Uterus (tissue), 4 donors: ENCODE measurements around the gene CACNG6. TPM values are rescaled to one million over a fixed set of nuclear protein-coding genes. Genes with fewer than 3 reads are reported as not detected.

ENCODE experiments used
- DNase-seq, 2 donors: peaks; one replicate each; pipeline ENCODE4 v3.0.0-alpha.2; 2019 to 2020
- H3K27ac ChIP-seq, 2 donors: fragments of 200-600 bp; sonication (generic); 1 replicate in 1 of 2; 2 replicates in 1 of 2; pipeline ENCODE4 v1.5.1; 2016 to 2018
- H3K27me3 ChIP-seq, 2 donors: fragments of 200-600 bp; sonication (generic); one replicate each; pipeline ENCODE4 v1.5.1; 2018 to 2019; ENCODE audit warnings: control low read depth in 1 of 2
- H3K36me3 ChIP-seq, 2 donors: fragments of 200-600 bp; sonication (generic); one replicate each; pipeline ENCODE4 v1.5.1; 2019; ENCODE audit warnings: control low read depth in 1 of 2
- H3K4me1 ChIP-seq, 2 donors: fragments of 200-600 bp; sonication (generic); one replicate each; pipeline ENCODE4 v1.5.1; 2018 to 2019; ENCODE audit warnings: control low read depth in 1 of 2
- H3K4me3 ChIP-seq, 2 donors: fragments of 200-600 bp; sonication (generic); 1 replicate in 1 of 2; 2 replicates in 1 of 2; pipeline ENCODE4 v1.5.1; 2018 to 2019; ENCODE audit warnings: mild to moderate bottlenecking in 1 of 2
- H3K9me3 ChIP-seq, 2 donors: fragments of 200-600 bp; sonication (generic); one replicate each; pipeline ENCODE4 v1.5.1; 2019; ENCODE audit warnings: control low read depth in 1 of 2
- POLR2A ChIP-seq, 2 donors: fragments of 450-650 bp; IDR thresholded peaks; one replicate each; pipeline ENCODE4 v1.6.1; 2016; ENCODE audit warnings: antibody characterized with exemption in 2 of 2, mild to moderate bottlenecking in 1 of 2, moderate library complexity in 1 of 2
- intact Hi-C: fragments of 100-400 bp; cut with DNase I; formaldehyde crosslinking; loops from one replicate; pipeline ENCODE4 v1.15.1; 2023; ENCODE audit warnings: low total_unique reads
- total RNA-seq, 4 donors: library from RNA; depleted of rRNA in 3 of 4; stranded (reverse); fragments of >200 nt in 3 of 4; gene quantifications; one replicate each; pipeline versions ENCODE4 v1.1.0 to v1.2.4, GENCODE V29; 2014 to 2023
- TF ChIP-seq, protein P1 (sequence below), 4 experiments: fragments of 200-600 bp in 2 of 4; fragments of 450-650 bp in 2 of 4; sonication (generic) in 2 of 4; IDR thresholded peaks; one replicate each; pipeline ENCODE4 v1.5.1; 2016 to 2019; ENCODE audit warnings: antibody characterized with exemption in 4 of 4, mild to moderate bottlenecking in 2 of 4, moderate library complexity in 1 of 4
- donor health status: DM: yes; HTN: yes; CAD: no.

Gene CACNG6
- total RNA-seq, 4 donors from 2014 or later = 0.55 to 1.7 TPM; not detected in 2

DNA sequence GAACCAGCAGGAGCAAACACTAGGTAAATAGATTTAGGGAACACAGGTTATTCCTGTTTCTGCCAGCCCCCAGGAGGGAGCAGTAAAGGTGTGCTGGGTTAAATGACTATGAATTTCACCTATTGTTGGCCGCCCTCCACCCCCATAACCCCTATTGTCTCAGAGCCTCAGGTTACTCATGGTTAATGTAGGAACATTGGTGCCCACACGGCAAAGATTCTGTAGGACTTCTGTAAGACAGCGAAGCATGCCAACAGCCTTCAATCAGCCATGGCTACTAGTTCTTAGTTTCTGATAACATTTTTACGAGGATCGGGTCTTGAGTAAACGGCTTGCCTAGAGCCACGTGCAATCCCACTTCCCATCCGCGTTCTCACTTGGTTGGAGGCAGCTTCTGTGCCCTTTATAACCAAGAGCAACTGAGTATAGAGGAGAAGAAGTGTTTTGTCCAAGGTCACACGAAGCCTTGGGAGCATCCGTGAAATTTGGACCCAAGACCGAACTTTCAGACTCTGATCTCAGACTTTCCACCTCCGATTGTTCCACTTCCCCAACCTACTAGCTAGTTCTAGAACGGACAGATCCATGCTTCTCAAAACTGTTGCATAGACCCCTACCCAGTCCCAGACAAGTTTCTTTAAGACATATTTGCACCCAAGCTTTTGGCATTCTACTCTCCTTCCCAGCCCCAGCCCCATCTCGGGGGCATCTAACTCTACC is 33.8 kb upstream of the CACNG6 start:
- no peaks in the 10 kb centered on the region for H3K4me1 ChIP-seq
- H3K4me3 ChIP-seq = no peak overlapping the region
- H3K36me3 ChIP-seq = no peaks in the 10 kb centered on the region
- TF ChIP-seq, protein P1, sequence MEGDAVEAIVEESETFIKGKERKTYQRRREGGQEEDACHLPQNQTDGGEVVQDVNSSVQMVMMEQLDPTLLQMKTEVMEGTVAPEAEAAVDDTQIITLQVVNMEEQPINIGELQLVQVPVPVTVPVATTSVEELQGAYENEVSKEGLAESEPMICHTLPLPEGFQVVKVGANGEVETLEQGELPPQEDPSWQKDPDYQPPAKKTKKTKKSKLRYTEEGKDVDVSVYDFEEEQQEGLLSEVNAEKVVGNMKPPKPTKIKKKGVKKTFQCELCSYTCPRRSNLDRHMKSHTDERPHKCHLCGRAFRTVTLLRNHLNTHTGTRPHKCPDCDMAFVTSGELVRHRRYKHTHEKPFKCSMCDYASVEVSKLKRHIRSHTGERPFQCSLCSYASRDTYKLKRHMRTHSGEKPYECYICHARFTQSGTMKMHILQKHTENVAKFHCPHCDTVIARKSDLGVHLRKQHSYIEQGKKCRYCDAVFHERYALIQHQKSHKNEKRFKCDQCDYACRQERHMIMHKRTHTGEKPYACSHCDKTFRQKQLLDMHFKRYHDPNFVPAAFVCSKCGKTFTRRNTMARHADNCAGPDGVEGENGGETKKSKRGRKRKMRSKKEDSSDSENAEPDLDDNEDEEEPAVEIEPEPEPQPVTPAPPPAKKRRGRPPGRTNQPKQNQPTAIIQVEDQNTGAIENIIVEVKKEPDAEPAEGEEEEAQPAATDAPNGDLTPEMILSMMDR (IDR thresholded peaks at IDR 0.05) = no peak
- TF ChIP-seq POLR2A (IDR thresholded peaks at IDR 0.05) = no peak
- H3K27me3 ChIP-seq = peaks cover 5 to 33% of the 10 kb centered on the region in 2 donors
- intact Hi-C loops = no loop called here
- no peaks in the 10 kb centered on the region for H3K9me3 ChIP-seq
- no peak overlapping the region for H3K27ac ChIP-seq
- DNase-seq = no peak

DNA sequence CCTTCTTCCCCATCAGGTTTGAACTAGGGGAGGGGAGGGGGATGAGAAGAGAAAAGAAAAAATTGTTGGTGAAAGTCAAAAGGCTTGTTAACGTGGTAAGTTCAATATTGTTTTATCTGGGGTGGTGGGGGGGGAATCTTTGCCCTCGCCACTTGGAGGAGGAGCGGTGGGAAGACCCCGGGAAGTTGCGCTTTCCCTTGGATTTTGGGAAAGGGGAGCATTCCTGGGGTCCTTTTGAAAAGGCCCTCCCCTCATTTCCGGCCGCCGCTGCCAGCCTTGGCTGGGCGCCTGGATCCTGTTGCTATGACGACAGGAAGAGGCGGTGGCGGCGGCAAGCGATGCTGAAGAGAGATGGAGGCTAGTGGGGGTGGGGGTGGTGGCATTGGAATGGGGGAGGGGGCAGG is 33.3 kb upstream of the CACNG6 start:
- Histone ChIP-seq H3K27me3 (peaks cover 5 to 33% of the 10 kb centered on the region in 2 donors), H3K4me3 (no peak overlapping the region), H3K9me3 (no peaks in the 10 kb centered on the region), H3K36me3 (no peaks in the 10 kb centered on the region), H3K27ac (no peak overlapping the region), H3K4me1 (no peaks in the 10 kb centered on the region)
- no peak for DNase-seq
- intact Hi-C loops = no loop called here
- TF ChIP-seq, protein P1 (IDR thresholded peaks at IDR 0.05) = no peak
- no peak for TF ChIP-seq POLR2A (IDR thresholded peaks at IDR 0.05)

GRCh38 chr19:53958823-53959757 is 32.3 kb upstream of the CACNG6 start:
- Histone ChIP-seq H3K4me1 (no peaks in the 10 kb centered on the region), H3K27ac (no peak overlapping the region), H3K4me3 (no peak overlapping the region), H3K27me3 (peaks cover 5 to 33% of the 10 kb centered on the region in 2 donors), H3K9me3 (no peaks in the 10 kb centered on the region), H3K36me3 (no peaks in the 10 kb centered on the region)
- intact Hi-C loops = no loop called here
- no peak for DNase-seq
- no peak for TF ChIP-seq POLR2A (IDR thresholded peaks at IDR 0.05)
- TF ChIP-seq, protein P1 (IDR thresholded peaks at IDR 0.05) = no peak

DNA sequence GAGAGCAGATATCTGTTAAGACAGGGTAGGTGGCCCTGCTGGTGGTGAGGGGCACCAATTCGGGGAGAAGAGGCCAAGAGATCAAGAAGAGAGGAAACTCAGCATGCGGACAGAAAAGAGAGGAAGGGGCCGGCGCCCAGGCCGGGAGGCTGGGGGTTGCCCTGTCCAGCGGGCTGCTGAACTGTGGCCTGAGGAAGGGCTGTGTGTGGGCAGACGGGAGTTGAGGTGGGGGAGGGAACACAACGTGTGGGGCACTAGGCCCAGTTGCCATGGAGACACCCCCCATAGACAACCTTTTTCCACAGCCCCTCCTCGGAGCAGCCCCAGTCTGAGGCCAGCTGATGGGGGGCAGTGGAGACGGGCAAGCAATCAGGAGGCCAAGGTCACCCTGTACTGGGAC is 31.2 kb upstream of the CACNG6 start:
- TF ChIP-seq POLR2A (IDR thresholded peaks at IDR 0.05) = no peak
- TF ChIP-seq, protein P1 (IDR thresholded peaks at IDR 0.05) = no peak
- Histone ChIP-seq H3K27me3 (peaks cover 5 to 33% of the 10 kb centered on the region in 2 donors), H3K36me3 (no peaks in the 10 kb centered on the region), H3K9me3 (no peaks in the 10 kb centered on the region), H3K4me1 (no peaks in the 10 kb centered on the region), H3K27ac (no peak overlapping the region), H3K4me3 (no peak overlapping the region)
- intact Hi-C loops = no loop called here
- no peak for DNase-seq

DNA sequence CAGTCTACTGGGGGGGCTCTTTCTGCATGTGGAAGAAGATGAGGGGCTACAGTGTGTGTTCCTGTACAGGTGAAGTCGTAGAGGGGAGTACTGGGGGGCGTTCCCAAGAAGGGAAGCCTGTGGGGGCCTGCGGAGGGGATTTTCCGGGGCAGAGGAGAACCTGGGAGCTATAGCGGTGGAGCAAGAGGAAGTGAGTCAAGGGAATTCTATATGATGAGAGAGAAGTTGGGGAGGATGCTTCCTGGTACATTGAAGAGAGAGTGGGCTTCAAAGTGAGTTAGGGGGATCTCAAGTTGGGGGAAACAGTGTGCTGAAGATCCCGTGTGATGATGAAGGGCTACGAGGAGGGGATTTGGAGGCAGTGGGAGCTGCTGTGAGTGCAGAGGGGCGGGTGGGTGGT is 30.6 kb upstream of the CACNG6 start:
- no peak for DNase-seq
- Histone ChIP-seq H3K36me3 (no peaks in the 10 kb centered on the region), H3K4me3 (no peak overlapping the region), H3K4me1 (no peaks in the 10 kb centered on the region), H3K27me3 (peaks cover 5 to 33% of the 10 kb centered on the region in 2 donors), H3K9me3 (no peaks in the 10 kb centered on the region), H3K27ac (no peak overlapping the region)
- no peak for TF ChIP-seq POLR2A (IDR thresholded peaks at IDR 0.05)
- TF ChIP-seq, protein P1 (IDR thresholded peaks at IDR 0.05) = no peak
- intact Hi-C loops = no loop called here
